ENCODE measurements around the gene VAMP2. TPM values are rescaled to one million over a fixed set of nuclear protein-coding genes. Genes with fewer than 3 reads are reported as not detected.

VAMP2 gene
- total and polyA plus RNA-seq, 2 of the 4 experiments (the other 2 are of a cell fraction): 2.3 to 33.3 TPM

GRCh38 chr17:8163978-8164814 lies 1.4 kb upstream of the VAMP2 start:
- 0 out of 2 replicates have a peak overlapping the region, but pooled peaks have one; percentile 28 for H3K9ac ChIP-seq (ENCODE audit: low read depth, low read length)
- H4K8ac ChIP-seq (ENCODE audit: low read depth in 2 of 2, low read length in 2 of 2): peak overlapping the region; percentile 93 to 98; a peak in 3 of 4 replicates
- H2BK20ac ChIP-seq (ENCODE audit: low read depth, low read length): no peak overlapping the region
- peaks cover 12% of the 10 kb centered on the region for H3K36me3 ChIP-seq (ENCODE audit: control insufficient read depth, insufficient read depth, low read length)
- peaks cover 26% of the 10 kb centered on the region for H3K4me1 ChIP-seq (ENCODE audit: control insufficient read depth, insufficient read depth, low read length)
- peaks cover 7% of the 10 kb centered on the region for H3K9me1 ChIP-seq (ENCODE audit: insufficient read depth, low read length)
- H4K5ac ChIP-seq (ENCODE audit: low read depth, low read length): peak overlapping the region; percentile 99
- peak overlapping the region; percentile 23; the same call in 1 of the 2 replicates for H2BK120ac ChIP-seq (ENCODE audit: low read depth, low read length)
- H4K91ac ChIP-seq (ENCODE audit: insufficient read depth, low read depth, low read length): peak overlapping the region; percentile 41
- in situ Hi-C loops (cut with MboI; ENCODE audit: low sequenced_read_pairs): loop anchor here (25.0 kb wide), 1 partner anchor 927 kb away; the partner anchor contains the start of genes DVL2, GABARAP and PHF23
- no peaks in the 10 kb centered on the region for H3K27me3 ChIP-seq (ENCODE audit: control insufficient read depth, insufficient read depth, low read length)
- intact Hi-C loops (cut with micrococcal nuclease): no loop called here
- H2BK5ac ChIP-seq (ENCODE audit: low read depth, low read length, poor library complexity, severe bottlenecking): peak overlapping the region; percentile 85
- H2BK15ac ChIP-seq (ENCODE audit: low read depth, low read length): 0 out of 3 replicates have a peak overlapping the region, but pooled peaks have one; percentile 15
- peak overlapping the region; percentile 36; the same call in 1 of the 2 replicates for H3K23ac ChIP-seq (ENCODE audit: low read depth, low read length)
- no peak overlapping the region for H3K4me3 ChIP-seq (ENCODE audit: insufficient read depth, low read depth, low read length)
- dilution Hi-C loops (cut with HindIII; ENCODE audit: low sequenced_read_pairs, unreplicated experiment): no loop called here
- no peak overlapping the region for H2AK9ac ChIP-seq (replicated peaks; ENCODE audit: low read depth, low read length, poor library complexity)
- H2AFZ ChIP-seq (replicated peaks; ENCODE audit: low read length, poor library complexity): peak overlapping the region; percentile 59
- BruUV-seq (replicated peaks): no TSS peak
- DNase-seq (peak; percentile 59), ATAC-seq (ENCODE audit: low read depth) (peak; percentile 25)
- H4K20me1 ChIP-seq (ENCODE audit: insufficient read depth, low read length): peaks cover 11% of the 10 kb centered on the region
- peak overlapping the region; percentile 34 for H3K4me2 ChIP-seq (ENCODE audit: low read depth, low read length)
- peak overlapping the region; percentile 24; the same call in 1 of the 2 replicates for H3K14ac ChIP-seq (replicated peaks; ENCODE audit: low read depth, low read length)
- H3K79me1 ChIP-seq (ENCODE audit: low read depth in 1 of 2, low read length in 2 of 2): peaks cover 21 to 34% of the 10 kb centered on the region in 2 experiments
- CTCF ChIA-PET: no interaction called here
- H3K18ac ChIP-seq (ENCODE audit: low read depth, low read length): peak overlapping the region; percentile 24; the same call in 1 of the 2 replicates
- WGBS, 2 experiments (ENCODE audit: extremely low coverage in 2 of 2, insufficient read length in 1 of 2): no CpG with 5 or more reads among the region's 13 CpGs
- no peaks in the 10 kb centered on the region for H3K9me3 ChIP-seq (ENCODE audit: control insufficient read depth, insufficient read depth, low read length)
- no peak overlapping the region for H3K56ac ChIP-seq (ENCODE audit: extremely low read depth, insufficient read depth, low read length)
- POLR2A ChIA-PET (ENCODE audit: unreplicated experiment): no interaction called here
- peak overlapping the region; percentile 86 for H3K4ac ChIP-seq (ENCODE audit: low read depth, low read length)
- peak overlapping the region; percentile 37; the same call in 1 of the 2 replicates for H2AK5ac ChIP-seq (ENCODE audit: low read depth, low read length)
- H3K27ac ChIP-seq (ENCODE audit: insufficient read depth, low read length): peak overlapping the region; percentile 28
- TF ChIP-seq RAD21 (IDR thresholded peaks at IDR 0.05; ENCODE audit: low read length) (no peak), BHLHE40 (IDR thresholded peaks at IDR 0.05; ENCODE audit: low read depth, low read length) (peak; percentile 41; the same call in 1 of the 2 replicates), MXI1 (IDR thresholded peaks at IDR 0.05; ENCODE audit: borderline replicate concordance, low read depth, low read length) (no peak), CEBPB (IDR thresholded peaks at IDR 0.05; ENCODE audit: low read depth, low read length) (no peak), CTCF (conservative IDR thresholded peaks at IDR 0.05; ENCODE audit: low read depth, low read length) (no peak), MAFK (IDR thresholded peaks at IDR 0.05; ENCODE audit: low read depth, low read length) (no peak), FOS (IDR thresholded peaks at IDR 0.05; ENCODE audit: low read depth, low read length) (no peak), POLR2A (IDR thresholded peaks at IDR 0.05; ENCODE audit: low read depth, low read length) (no peak), MAZ (IDR thresholded peaks at IDR 0.05; ENCODE audit: borderline replicate concordance, low read depth, low read length) (peak; percentile 64), USF2 (IDR thresholded peaks at IDR 0.05; ENCODE audit: low read depth, low read length) (no peak), SMC3 (IDR thresholded peaks at IDR 0.05; ENCODE audit: low read depth, low read length) (no peak), NFE2L2 (IDR thresholded peaks at IDR 0.05; ENCODE audit: low read depth, low read length) (no peak), RCOR1 (IDR thresholded peaks at IDR 0.05; ENCODE audit: insufficient replicate concordance, low read length) (no peak), CHD1 (IDR thresholded peaks at IDR 0.05; ENCODE audit: low read depth, low read length) (no peak)
